ENCODE data around the gene CENPP. TPM values are rescaled to one million over a fixed set of nuclear protein-coding genes. Genes with fewer than 3 reads are reported as not detected.

The CENPP gene
- total and polyA plus RNA-seq, 2 donors from 2014 or later = 1.2 to 4.2 TPM

- intact Hi-C loops (cut with DNase I) = no loop called here
- Histone ChIP-seq H3K27ac (ENCODE audit: low read depth in 2 of 2, low read length in 2 of 2) (no peak overlapping the region), H3K9ac (ENCODE audit: low read length in 3 of 3) (no peak overlapping the region), H3K4me3 (ENCODE audit: low read length in 3 of 3) (no peak overlapping the region), H3K36me3 (ENCODE audit: control insufficient read depth in 2 of 3, insufficient read depth in 3 of 3, low read length in 3 of 3) (no peaks in the 10 kb centered on the region), H3K9me3 (ENCODE audit: control insufficient read depth in 2 of 3, insufficient read depth in 1 of 3, low read length in 3 of 3) (no peaks in the 10 kb centered on the region), H3K4me1 (ENCODE audit: control insufficient read depth in 2 of 3, insufficient read depth in 2 of 3, low read depth in 1 of 3, low read length in 3 of 3) (peaks cover 0 to 6% (median 5%) of the 10 kb centered on the region in 3 donors), H3K27me3 (ENCODE audit: control insufficient read depth, insufficient read depth, low read length) (no peaks in the 10 kb centered on the region)
- TF ChIP-seq CTCF (IDR thresholded peaks at IDR 0.05; ENCODE audit: borderline replicate concordance, extremely low read depth, insufficient read depth) = no peak
- FAIRE-seq = no peak
- no peak for DNase-seq
Observed at GRCh38 chr9:92665836-92666235, 340.1 kb downstream of the CENPP start.

- TF ChIP-seq CTCF (IDR thresholded peaks at IDR 0.05; ENCODE audit: borderline replicate concordance, extremely low read depth, insufficient read depth) = no peak
- Histone ChIP-seq H3K9me3 (ENCODE audit: control insufficient read depth in 2 of 3, insufficient read depth in 1 of 3, low read length in 3 of 3) (no peaks in the 10 kb centered on the region), H3K27ac (ENCODE audit: low read depth in 2 of 2, low read length in 2 of 2) (no peak overlapping the region), H3K9ac (ENCODE audit: low read length in 3 of 3) (no peak overlapping the region), H3K36me3 (ENCODE audit: control insufficient read depth in 2 of 3, insufficient read depth in 3 of 3, low read length in 3 of 3) (no peaks in the 10 kb centered on the region), H3K27me3 (ENCODE audit: control insufficient read depth, insufficient read depth, low read length) (no peaks in the 10 kb centered on the region), H3K4me1 (ENCODE audit: control insufficient read depth in 2 of 3, insufficient read depth in 2 of 3, low read depth in 1 of 3, low read length in 3 of 3) (peaks cover 0 to 7% (median 5%) of the 10 kb centered on the region in 3 donors), H3K4me3 (ENCODE audit: low read length in 3 of 3) (no peak overlapping the region)
- DNase-seq (no peak), FAIRE-seq (no peak)
- intact Hi-C loops (cut with DNase I) = no loop called here
Observed at GRCh38 chr9:92666236-92666635, 340.5 kb downstream of the CENPP start.

GRCh38 chr9:92666912-92667532 lies 341.3 kb downstream of the CENPP start:
- Histone ChIP-seq H3K4me1 (ENCODE audit: control insufficient read depth in 2 of 3, insufficient read depth in 2 of 3, low read depth in 1 of 3, low read length in 3 of 3) (peaks cover 0 to 11% (median 5%) of the 10 kb centered on the region in 3 donors), H3K9ac (ENCODE audit: low read length in 3 of 3) (no peak overlapping the region), H3K4me3 (ENCODE audit: low read length in 3 of 3) (no peak overlapping the region), H3K9me3 (ENCODE audit: control insufficient read depth in 2 of 3, insufficient read depth in 1 of 3, low read length in 3 of 3) (no peaks in the 10 kb centered on the region), H3K27ac (ENCODE audit: low read depth in 2 of 2, low read length in 2 of 2) (no peak overlapping the region), H3K36me3 (ENCODE audit: control insufficient read depth in 2 of 3, insufficient read depth in 3 of 3, low read length in 3 of 3) (no peaks in the 10 kb centered on the region), H3K27me3 (ENCODE audit: control insufficient read depth, insufficient read depth, low read length) (no peaks in the 10 kb centered on the region)
- intact Hi-C loops (cut with DNase I) = no loop called here
- no peak for TF ChIP-seq CTCF (IDR thresholded peaks at IDR 0.05; ENCODE audit: borderline replicate concordance, extremely low read depth, insufficient read depth)
- DNase-seq (no peak), FAIRE-seq (no peak)

All from kidney (tissue), 14 donors.